ENCODE results near the gene SARNP. TPM values are rescaled to one million over a fixed set of nuclear protein-coding genes. Genes with fewer than 3 reads are reported as not detected.
A peak's percentile ranks its signal among the peaks of the same experiment; 100 is the strongest.

SARNP gene
- total and polyA plus RNA-seq, 2 experiments from 2014 or later, result 103 to 118 TPM

DNA sequence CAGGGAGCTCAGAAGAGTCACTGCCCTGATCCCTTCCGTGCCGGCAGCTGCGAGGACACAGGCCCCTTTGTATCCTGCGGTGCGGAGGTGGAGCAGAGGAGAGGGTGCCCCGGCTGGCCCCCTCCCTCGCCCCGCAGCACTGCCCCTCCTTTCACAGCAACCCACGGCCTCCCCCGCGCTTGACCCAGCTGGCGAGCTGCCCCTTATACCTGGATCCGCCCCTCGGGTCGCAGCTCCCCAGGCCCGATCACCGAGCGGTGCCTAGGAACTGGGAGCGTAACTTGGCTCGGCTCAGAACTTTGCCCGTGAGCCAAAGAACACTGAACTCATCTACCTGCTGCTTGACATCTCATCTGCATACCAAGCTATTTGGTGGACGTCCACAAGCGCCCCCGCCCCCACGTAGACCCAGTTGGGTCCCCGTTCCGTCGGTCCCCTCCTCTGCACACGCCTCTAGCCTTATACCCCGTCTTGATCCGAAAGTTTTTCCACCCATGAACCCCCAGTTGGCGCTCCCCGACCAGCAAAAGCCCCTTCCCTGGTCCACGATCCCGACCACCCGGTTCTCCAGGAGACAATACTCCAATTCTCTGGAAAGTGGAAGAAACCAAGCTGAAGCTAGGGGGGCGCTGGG lies 12.6 kb upstream of the SARNP start:
- Histone ChIP-seq H3K36me3 (replicated peaks; ENCODE audit: insufficient read depth, low read depth) (no peaks in the 10 kb centered on the region), H3K27ac (peak overlapping the region; percentile 99), H3K27me3 (no peaks in the 10 kb centered on the region), H3K4me3 (peak overlapping the region; percentile 32), H3K4me2 (peak overlapping the region; percentile 95), H3K4me1 (ENCODE audit: insufficient read depth) (peaks cover 21% of the 10 kb centered on the region), H3K79me2 (peaks cover 56% of the 10 kb centered on the region), H3K9me2 (replicated peaks; ENCODE audit: insufficient read depth) (no peaks in the 10 kb centered on the region), H4K20me1 (ENCODE audit: insufficient read depth, poor library complexity, severe bottlenecking) (no peaks in the 10 kb centered on the region), H2AFZ (peak overlapping the region; percentile 69), H3K9me3 (ENCODE audit: low read depth) (no peaks in the 10 kb centered on the region)
- TF ChIP-seq CTCF (IDR thresholded peaks at IDR 0.05; ENCODE audit: poor library complexity), result no peak
- no peak for TF ChIP-seq EZH2 (IDR thresholded peaks at IDR 0.05; ENCODE audit: borderline replicate concordance)
- TF ChIP-seq EZH2phosphoT487 (IDR thresholded peaks at IDR 0.05; ENCODE audit: low read depth, severe bottlenecking, unreplicated experiment), result no peak
- DNase-seq (ENCODE audit: low spot score), result peak; percentile 63
- WGBS (ENCODE audit: low lambda C conversion rate, missing lambda C conversion rate), result 2% methylated on average over 30 of the region's 37 CpGs

- Histone ChIP-seq H3K27ac (peak overlapping the region; percentile 79), H3K4me3 (peak overlapping the region; percentile 53), H3K79me2 (peaks cover 60% of the 10 kb centered on the region), H3K27me3 (no peaks in the 10 kb centered on the region), H4K20me1 (ENCODE audit: insufficient read depth, poor library complexity, severe bottlenecking) (no peaks in the 10 kb centered on the region), H3K36me3 (replicated peaks; ENCODE audit: insufficient read depth, low read depth) (no peaks in the 10 kb centered on the region), H3K4me1 (ENCODE audit: insufficient read depth) (peaks cover 21% of the 10 kb centered on the region), H3K4me2 (peak overlapping the region; percentile 76), H3K9me2 (replicated peaks; ENCODE audit: insufficient read depth) (no peaks in the 10 kb centered on the region), H2AFZ (no peak overlapping the region), H3K9me3 (ENCODE audit: low read depth) (no peaks in the 10 kb centered on the region)
- WGBS (ENCODE audit: low lambda C conversion rate, missing lambda C conversion rate), result 92% methylated on average over 5 of the region's 5 CpGs
- TF ChIP-seq EZH2 (IDR thresholded peaks at IDR 0.05; ENCODE audit: borderline replicate concordance) (no peak), EZH2phosphoT487 (IDR thresholded peaks at IDR 0.05; ENCODE audit: low read depth, severe bottlenecking, unreplicated experiment) (no peak), CTCF (IDR thresholded peaks at IDR 0.05; ENCODE audit: poor library complexity) (no peak)
- DNase-seq (ENCODE audit: low spot score), result no peak
Measured at GRCh38 chr12:55828357-55828756, 10.8 kb upstream of the SARNP start.

GRCh38 chr12:55827806-55828205 lies 10.3 kb upstream of the SARNP start:
- 91% methylated on average over 15 of the region's 15 CpGs for WGBS (ENCODE audit: low lambda C conversion rate, missing lambda C conversion rate)
- no peak for DNase-seq (ENCODE audit: low spot score)
- H3K36me3 ChIP-seq (replicated peaks; ENCODE audit: insufficient read depth, low read depth), result no peaks in the 10 kb centered on the region

More at GRCh38 chr12:55827806-55828205, 10.3 kb upstream of the SARNP start:
- Histone ChIP-seq H3K27ac (no peak overlapping the region), H3K4me2 (peak overlapping the region; percentile 76), H3K27me3 (no peaks in the 10 kb centered on the region), H3K9me3 (ENCODE audit: low read depth) (no peaks in the 10 kb centered on the region), H3K4me1 (ENCODE audit: insufficient read depth) (peaks cover 21% of the 10 kb centered on the region), H3K79me2 (peaks cover 60% of the 10 kb centered on the region), H3K4me3 (no peak overlapping the region), H3K9me2 (replicated peaks; ENCODE audit: insufficient read depth) (no peaks in the 10 kb centered on the region), H4K20me1 (ENCODE audit: insufficient read depth, poor library complexity, severe bottlenecking) (no peaks in the 10 kb centered on the region), H2AFZ (no peak overlapping the region)
- TF ChIP-seq EZH2phosphoT487 (IDR thresholded peaks at IDR 0.05; ENCODE audit: low read depth, severe bottlenecking, unreplicated experiment) (no peak), EZH2 (IDR thresholded peaks at IDR 0.05; ENCODE audit: borderline replicate concordance) (no peak), CTCF (IDR thresholded peaks at IDR 0.05; ENCODE audit: poor library complexity) (no peak)

Measured in hepatocyte (in vitro differentiated cells).